Adipocyte (in vitro differentiated cells): Measurements from ENCODE around the gene SLX9.

Experiments
- DNase-seq: peaks from one replicate; pipeline ENCODE4 v3.0.0-alpha.2; 2015; ENCODE audit warnings: low read depth
- H3K27me3 ChIP-seq: replicated peaks from 2 replicates; pipeline ENCODE4 v1.7.0; 2013; ENCODE audit warnings: mild to moderate bottlenecking, low read length, moderate library complexity; ENCODE audit not compliant: control insufficient read depth, insufficient read depth
- H3K36me3 ChIP-seq: 2 replicates; pipeline ENCODE4 v1.7.0; 2013; ENCODE audit warnings: low read length, mild to moderate bottlenecking, moderate library complexity; ENCODE audit not compliant: control insufficient read depth, insufficient read depth, severe bottlenecking
- H3K4me1 ChIP-seq: 2 replicates; pipeline ENCODE4 v1.7.0; 2013; ENCODE audit warnings: mild to moderate bottlenecking, low read length, moderate library complexity; ENCODE audit not compliant: control insufficient read depth, insufficient read depth
- H3K4me3 ChIP-seq: 2 replicates; pipeline ENCODE4 v1.7.0; 2013; ENCODE audit warnings: mild to moderate bottlenecking, low read length, moderate library complexity
- H3K9ac ChIP-seq: 2 replicates; pipeline ENCODE4 v1.7.0; 2013; ENCODE audit warnings: mild to moderate bottlenecking, low read length, moderate library complexity
- H3K9me3 ChIP-seq: 2 replicates; pipeline ENCODE4 v1.7.0; 2013; ENCODE audit warnings: mild to moderate bottlenecking, low read length, moderate library complexity; ENCODE audit not compliant: control insufficient read depth

Gene SLX9

DNA sequence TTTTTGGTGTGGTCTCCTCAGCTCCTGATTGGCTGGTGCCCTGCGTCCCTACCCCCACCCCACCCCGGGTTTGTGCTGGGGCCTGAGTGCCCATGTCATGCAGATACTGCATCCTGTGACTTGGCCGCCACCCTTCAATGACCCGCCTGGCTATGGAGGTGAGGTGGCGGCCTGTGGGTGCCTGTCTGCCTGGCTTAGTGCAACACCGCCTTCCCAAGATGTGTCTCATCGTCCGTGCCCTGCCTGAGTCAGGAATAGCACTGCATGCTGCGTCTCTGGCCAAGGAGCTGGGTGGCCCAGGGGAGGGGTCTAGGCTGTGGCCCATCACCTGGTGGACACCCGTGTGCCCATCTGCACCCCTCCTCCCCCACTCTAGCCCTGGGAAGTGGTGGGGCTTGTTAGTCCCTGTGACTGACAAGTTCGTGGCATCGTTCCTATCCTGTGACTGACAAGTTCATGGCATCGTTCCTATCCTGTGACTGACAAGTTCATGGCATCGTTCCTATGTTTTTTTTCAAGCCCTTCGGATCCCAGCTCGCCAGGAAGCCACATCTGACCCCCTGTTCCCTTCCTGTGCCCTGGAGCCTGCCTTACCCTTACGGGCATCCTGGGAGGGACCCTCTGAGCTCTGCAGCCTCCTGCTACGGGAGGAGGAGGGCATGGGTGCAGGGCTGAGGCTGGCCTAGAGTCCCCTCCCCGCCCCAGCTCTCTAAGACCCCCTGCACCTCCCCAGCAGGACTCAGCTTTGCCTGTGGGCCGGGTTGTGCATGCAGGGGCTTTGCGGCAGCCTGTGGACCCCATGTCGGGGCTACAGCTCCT lies 7.5 kb downstream of the SLX9 start:
- Histone ChIP-seq H3K4me3 (no peak overlapping the region), H3K36me3 (peaks cover 28% of the 10 kb centered on the region), H3K9me3 (no peaks in the 10 kb centered on the region), H3K27me3 (no peaks in the 10 kb centered on the region), H3K4me1 (peaks cover 7% of the 10 kb centered on the region), H3K9ac (no peak overlapping the region)
- DNase-seq, result no peak

DNA sequence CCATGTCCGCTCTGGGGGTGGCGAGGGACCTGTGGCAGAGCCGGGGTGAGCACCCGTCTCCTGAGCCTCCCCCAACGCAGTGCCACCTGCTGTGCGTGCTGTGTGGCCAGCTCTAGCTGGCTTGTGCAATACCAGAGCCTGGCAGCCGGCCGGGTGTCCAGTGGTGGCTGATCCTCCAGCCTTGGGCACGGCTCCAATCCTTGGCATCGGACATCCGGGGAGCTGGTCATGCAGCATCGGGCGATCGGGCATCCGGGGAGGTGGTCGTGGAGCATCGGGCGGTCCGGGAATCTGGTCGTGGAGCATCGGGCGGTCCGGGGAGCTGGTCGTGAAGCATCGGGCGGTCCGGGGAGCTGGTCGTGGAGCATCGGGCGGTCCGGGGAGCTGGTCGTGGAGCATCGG lies 8.1 kb downstream of the SLX9 start:
- no peaks in the 10 kb centered on the region for H3K9me3 ChIP-seq
- peaks cover 28% of the 10 kb centered on the region for H3K36me3 ChIP-seq
- no peak overlapping the region for H3K9ac ChIP-seq
- no peak for DNase-seq
- H3K4me3 ChIP-seq, result no peak overlapping the region
- no peaks in the 10 kb centered on the region for H3K27me3 ChIP-seq
- H3K4me1 ChIP-seq, result peaks cover 7% of the 10 kb centered on the region

DNA sequence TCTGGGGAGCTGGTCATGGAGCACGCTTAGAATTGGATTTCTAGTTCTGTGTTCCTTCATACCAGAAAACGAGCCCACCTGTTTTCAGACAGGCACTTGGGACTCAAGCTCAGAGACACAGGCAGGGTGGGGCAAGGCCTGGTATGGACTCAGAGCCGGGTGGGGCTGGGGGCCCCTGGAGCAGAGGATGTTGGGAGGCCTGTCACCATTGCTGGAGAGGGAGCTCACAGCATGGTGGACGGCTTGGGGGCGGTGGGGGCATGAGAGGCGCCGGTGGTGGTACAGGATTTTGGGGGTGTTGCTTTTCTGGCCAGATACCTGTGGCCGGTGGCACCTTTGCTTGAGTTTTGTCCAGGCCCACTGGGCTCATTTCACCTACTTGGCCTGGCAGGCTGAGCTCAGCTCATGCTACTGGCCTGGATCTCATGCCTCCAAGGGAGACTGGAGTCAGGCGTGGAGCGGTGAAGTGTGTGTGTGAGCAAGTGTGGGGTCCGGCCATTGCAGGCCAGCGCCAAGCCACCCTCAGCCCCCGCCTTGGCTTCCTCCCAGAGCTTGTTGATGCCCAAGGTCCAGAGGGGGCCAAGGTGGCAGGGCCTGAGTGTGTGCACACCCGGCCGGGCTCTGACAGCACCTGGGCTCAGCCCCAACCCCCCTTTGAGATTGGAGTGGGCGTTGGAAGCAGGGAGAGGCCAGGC lies 8.7 kb downstream of the SLX9 start:
- H3K4me3 ChIP-seq, result no peak overlapping the region
- H3K27me3 ChIP-seq, result no peaks in the 10 kb centered on the region
- DNase-seq, result no peak
- H3K36me3 ChIP-seq, result peaks cover 26% of the 10 kb centered on the region
- peaks cover 7% of the 10 kb centered on the region for H3K4me1 ChIP-seq
- H3K9me3 ChIP-seq, result no peaks in the 10 kb centered on the region
- H3K9ac ChIP-seq, result no peak overlapping the region

DNA sequence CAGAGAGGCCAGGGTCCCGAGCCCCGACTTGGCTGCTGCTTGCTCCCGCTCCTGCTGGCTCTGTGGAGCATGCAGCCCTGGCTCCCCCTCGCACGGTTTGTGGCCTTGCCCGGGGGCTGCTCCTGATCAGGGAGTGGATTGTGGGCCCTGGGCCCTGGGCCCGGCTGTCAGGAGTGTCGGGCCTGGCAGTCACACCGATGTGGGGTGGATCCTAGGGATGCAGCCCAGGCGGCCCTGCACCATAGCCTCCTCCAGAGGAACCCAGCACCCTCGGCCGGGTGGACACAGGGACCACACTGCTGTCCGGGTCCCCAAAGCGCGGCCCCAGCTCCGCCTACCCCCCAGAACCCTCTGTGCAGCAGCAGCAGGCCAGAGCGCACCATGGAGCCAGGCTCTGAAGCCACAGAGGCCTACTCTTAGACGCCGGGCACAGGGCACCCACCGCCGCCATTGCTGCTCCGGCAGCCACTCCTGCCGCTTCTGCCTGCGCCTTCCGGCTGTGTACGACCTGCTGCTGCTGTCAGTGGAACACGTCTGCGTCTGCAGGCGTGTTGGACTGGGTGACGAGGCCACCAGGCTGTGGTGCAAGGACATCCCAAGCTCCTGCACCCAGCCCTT lies 9.4 kb downstream of the SLX9 start:
- no peak overlapping the region for H3K9ac ChIP-seq
- H3K36me3 ChIP-seq, result peaks cover 22% of the 10 kb centered on the region
- H3K4me3 ChIP-seq, result no peak overlapping the region
- H3K27me3 ChIP-seq, result no peaks in the 10 kb centered on the region
- no peaks in the 10 kb centered on the region for H3K9me3 ChIP-seq
- peaks cover 7% of the 10 kb centered on the region for H3K4me1 ChIP-seq
- no peak for DNase-seq

DNA sequence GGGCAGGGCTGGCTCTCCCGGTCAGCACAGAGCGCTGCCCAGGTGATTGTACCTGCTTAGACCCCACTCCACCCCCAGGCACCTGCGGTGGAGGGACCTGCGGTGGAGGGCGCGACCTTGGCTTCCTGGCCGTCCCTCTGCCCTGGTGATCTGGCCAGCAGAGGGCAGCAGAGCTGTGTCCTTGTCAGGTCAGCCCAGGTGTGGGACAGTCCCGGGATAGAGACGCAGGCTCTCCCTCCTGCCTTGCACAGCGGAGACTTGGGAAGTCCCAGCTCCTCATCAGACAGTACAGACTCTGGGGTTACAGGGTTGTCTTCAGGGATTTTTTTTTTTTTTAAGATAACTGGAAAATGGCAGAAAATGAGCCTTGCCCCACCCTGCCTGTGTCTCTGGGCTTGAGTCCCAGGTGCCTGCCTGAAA lies 10.0 kb downstream of the SLX9 start:
- Histone ChIP-seq H3K9ac (no peak overlapping the region), H3K4me3 (no peak overlapping the region), H3K36me3 (peaks cover 17% of the 10 kb centered on the region), H3K4me1 (peaks cover 7% of the 10 kb centered on the region), H3K9me3 (no peaks in the 10 kb centered on the region), H3K27me3 (no peaks in the 10 kb centered on the region)
- peak; percentile 83 for DNase-seq

DNA sequence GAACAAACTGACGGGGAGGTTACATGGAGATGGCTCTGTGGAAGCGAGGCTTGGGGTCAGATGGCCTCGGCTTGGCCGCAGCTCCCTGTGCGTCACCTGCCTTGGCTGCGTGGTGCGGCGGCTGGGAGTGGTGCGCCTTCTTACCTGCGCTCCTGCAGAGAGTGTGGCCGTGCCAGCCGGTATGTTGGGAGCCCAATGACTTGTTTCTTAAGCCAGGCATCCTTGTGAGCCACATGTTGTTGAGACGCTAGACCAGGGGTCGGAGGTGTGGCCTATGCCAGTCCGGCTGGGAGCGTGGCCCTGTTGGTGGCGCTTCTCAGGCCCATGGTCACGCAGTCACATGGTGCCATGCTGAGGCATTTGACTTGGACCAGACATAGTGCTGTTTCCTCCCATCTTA lies 10.5 kb downstream of the SLX9 start:
- H3K9me3 ChIP-seq, result no peaks in the 10 kb centered on the region
- no peak for DNase-seq
- peaks cover 12% of the 10 kb centered on the region for H3K4me1 ChIP-seq
- H3K4me3 ChIP-seq, result no peak overlapping the region
- H3K36me3 ChIP-seq, result peaks cover 11% of the 10 kb centered on the region
- no peak overlapping the region for H3K9ac ChIP-seq
- H3K27me3 ChIP-seq, result no peaks in the 10 kb centered on the region

DNA sequence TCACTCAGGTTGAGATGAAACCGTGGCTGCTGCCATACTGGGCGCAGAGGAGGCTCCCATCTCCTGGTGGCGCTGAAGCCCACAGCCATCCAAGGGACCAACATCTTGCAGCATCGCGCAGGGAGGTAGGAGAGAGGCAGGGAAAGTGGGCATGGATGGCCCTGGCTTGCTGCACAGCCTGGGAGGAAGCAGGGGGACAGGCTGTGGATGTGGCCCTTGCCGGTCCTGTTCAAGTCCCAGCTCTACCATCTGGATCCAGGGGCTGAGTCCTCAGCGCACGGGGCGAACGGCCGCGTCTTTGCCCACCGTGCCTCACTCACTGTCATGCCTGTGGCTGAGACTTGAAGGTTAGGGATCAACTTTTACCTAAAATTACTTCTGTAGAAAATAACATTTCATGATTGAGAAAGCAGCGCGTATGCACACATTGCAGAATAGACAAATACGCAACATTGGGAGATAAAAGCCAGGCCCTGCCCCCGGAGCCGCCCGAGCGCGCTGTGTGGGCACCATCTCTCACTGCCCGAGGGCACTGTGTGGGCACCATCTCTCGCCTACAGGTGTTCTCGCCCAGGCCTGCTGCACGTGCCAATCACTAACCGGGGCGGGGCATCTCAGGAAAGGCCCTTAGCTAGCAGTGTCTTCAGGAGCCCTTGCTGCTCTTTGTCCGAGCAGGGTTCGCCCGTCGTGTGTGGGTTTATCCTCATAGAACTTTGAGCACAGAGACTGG lies 11.5 kb downstream of the SLX9 start:
- H3K9ac ChIP-seq, result no peak overlapping the region
- H3K4me1 ChIP-seq, result peaks cover 17% of the 10 kb centered on the region
- H3K4me3 ChIP-seq, result no peak overlapping the region
- H3K36me3 ChIP-seq, result peaks cover 10% of the 10 kb centered on the region
- no peak for DNase-seq
- H3K27me3 ChIP-seq, result no peaks in the 10 kb centered on the region
- no peaks in the 10 kb centered on the region for H3K9me3 ChIP-seq

DNA sequence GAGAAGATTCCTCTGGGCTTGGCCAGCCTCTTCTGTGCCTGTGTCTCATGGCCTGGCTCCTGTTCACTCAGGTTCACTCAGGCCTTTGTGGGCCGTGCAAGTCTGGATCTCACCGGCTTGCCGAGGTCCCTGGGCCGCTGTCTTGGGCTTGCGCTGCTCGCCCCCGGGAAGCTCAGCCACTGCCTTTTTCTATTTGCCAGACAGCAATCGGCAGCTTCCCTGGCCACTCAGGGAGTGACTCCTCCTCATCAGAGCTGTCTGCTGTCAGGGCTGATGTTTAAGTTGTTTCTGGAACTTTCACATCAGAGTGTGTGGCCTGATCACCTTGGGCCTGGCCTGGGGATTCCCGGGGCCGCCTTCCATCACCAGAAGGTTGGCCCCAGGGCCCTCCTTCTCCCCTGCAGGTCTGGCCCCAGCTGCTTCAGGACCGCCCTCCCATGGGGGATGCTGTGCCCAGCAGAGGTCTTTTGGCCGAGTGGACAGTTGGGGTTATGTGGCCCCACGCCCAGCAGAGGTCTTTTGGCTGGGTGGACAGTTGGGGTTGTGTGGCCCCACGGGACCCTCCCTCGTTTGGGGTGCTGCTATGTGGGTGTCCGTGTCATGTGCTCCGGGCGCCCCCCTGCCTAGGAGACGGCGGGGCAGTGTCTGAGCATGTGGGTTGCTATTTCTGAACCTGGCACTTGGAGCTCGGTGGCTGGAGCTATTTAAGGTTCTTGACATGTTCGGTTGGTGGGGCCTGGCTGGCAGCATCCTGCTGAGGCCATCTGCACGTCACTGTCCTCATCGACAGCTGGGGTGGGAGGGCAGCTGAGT lies 12.5 kb downstream of the SLX9 start:
- Histone ChIP-seq H3K9ac (no peak overlapping the region), H3K27me3 (no peaks in the 10 kb centered on the region), H3K4me3 (no peak overlapping the region), H3K9me3 (no peaks in the 10 kb centered on the region), H3K4me1 (peaks cover 17% of the 10 kb centered on the region), H3K36me3 (peaks cover 10% of the 10 kb centered on the region)
- no peak for DNase-seq

DNA sequence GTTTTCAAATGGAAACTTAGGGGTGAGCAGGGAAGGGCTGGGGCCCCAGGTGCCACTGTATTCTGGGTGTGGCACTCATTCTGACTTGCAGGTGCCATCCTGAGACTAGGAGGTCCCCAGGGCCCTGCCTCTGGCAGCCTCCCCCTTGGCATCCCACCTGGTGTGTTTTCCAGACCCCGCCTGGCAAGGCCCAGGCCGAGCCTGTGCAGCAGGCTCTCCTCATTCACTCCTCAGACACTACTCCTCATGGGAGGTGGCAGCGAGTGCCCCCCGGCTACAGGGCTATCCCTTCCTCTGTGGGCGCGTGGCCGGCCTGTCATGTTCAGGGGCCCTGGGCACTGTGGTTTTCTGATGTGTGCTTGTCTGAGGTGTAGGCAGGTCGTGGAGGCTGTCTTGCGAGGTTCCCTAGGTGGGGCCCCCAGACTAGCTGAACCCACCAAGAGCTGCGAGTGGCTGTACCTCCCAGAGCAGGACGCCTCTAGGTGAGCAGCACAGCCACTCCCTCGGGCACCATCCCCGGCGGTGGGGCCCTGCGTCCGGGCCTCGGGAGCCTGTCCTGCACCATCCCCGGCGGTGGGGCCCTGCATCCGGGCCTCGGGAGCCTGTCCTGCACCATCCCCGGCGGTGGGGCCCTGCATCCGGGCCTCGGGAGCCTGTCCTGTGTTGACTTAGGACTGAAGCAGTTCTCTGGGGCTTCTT lies 13.2 kb downstream of the SLX9 start:
- Histone ChIP-seq H3K9ac (no peak overlapping the region), H3K4me3 (no peak overlapping the region), H3K9me3 (no peaks in the 10 kb centered on the region), H3K4me1 (peaks cover 21% of the 10 kb centered on the region), H3K36me3 (peaks cover 9% of the 10 kb centered on the region), H3K27me3 (no peaks in the 10 kb centered on the region)
- no peak for DNase-seq

DNA sequence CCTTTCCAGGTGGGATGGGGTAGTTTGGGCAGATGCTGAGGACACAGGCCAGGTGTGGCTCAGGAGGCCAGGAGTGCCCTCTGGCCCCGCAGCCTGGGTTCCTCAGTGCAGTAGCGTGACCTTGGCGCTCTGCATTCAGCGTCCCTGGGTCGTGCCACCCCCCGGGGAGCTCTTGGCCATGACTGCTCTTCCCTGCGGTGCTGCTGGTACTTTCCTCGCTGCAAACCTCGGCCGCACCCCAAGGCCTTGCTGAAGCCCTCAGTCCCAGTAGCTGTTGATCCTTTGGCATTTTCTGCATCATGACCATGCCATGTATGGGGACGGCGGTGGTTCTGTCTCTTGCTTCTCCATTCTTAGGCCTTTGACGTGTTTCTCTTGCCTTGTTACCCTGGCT lies 13.8 kb downstream of the SLX9 start:
- DNase-seq, result no peak
- Histone ChIP-seq H3K9me3 (no peaks in the 10 kb centered on the region), H3K27me3 (no peaks in the 10 kb centered on the region), H3K9ac (no peak overlapping the region), H3K4me3 (no peak overlapping the region), H3K4me1 (peaks cover 26% of the 10 kb centered on the region), H3K36me3 (peaks cover 9% of the 10 kb centered on the region)
